CD8-positive, alpha-beta memory T cell (primary cell): ENCODE measurements around the gene MAEA. TPM values are rescaled to one million over a fixed set of nuclear protein-coding genes. Genes with fewer than 3 reads are reported as not detected.

Experiments used
- CTCF ChIA-PET: fragments of 350-600 bp; sonication (Branson Sonifier 250); formaldehyde crosslinking; loops from one replicate; lab custom pipeline; 2021; ENCODE audit warnings: antibody characterized with exemption; lab: Charles Lee
- POLR2A ChIA-PET: fragments of 350-600 bp; sonication (Branson Sonifier 250); formaldehyde crosslinking; loops from one replicate; lab custom pipeline; 2021; ENCODE audit warnings: antibody characterized with exemption; lab: Charles Lee
- DNase-seq, 5 donors: peaks; one replicate each; pipeline versions ENCODE4 v3.0.0 to v3.0.0-alpha.2; 2020 to 2022; ENCODE audit warnings: mixed read lengths in 1 of 5
- H3K27ac ChIP-seq: one replicate; pipeline ENCODE4 v1.7.0; 2013; ENCODE audit warnings: low read depth, mild to moderate bottlenecking, low read length, moderate library complexity
- H3K27me3 ChIP-seq: 2 replicates; pipeline ENCODE4 v1.7.0; 2013; ENCODE audit warnings: low read length, mild to moderate bottlenecking; ENCODE audit not compliant: insufficient read depth, poor library complexity, severe bottlenecking
- H3K36me3 ChIP-seq: 2 replicates; pipeline ENCODE4 v1.7.0; 2013; ENCODE audit warnings: mild to moderate bottlenecking, low read length, moderate library complexity; ENCODE audit not compliant: insufficient read depth
- H3K4me1 ChIP-seq: 2 replicates; pipeline ENCODE4 v1.7.0; 2013; ENCODE audit warnings: mild to moderate bottlenecking, low read length, moderate library complexity; ENCODE audit not compliant: insufficient read depth
- H3K4me3 ChIP-seq: 2 replicates; pipeline ENCODE4 v1.7.0; 2013; ENCODE audit warnings: mild to moderate bottlenecking, low read length
- H3K9me3 ChIP-seq: 2 replicates; pipeline ENCODE4 v1.7.0; 2013; ENCODE audit warnings: mild to moderate bottlenecking, low read length
- H3K27ac Mint-ChIP-seq, 8 donors: one replicate each; pipeline ENCODE4 v1.8.0; 2020 to 2021; ENCODE audit warnings: mixed read lengths in 8 of 8, mild to moderate bottlenecking in 6 of 8, inconsistent platforms in 3 of 8, moderate library complexity in 3 of 8
- H3K27me3 Mint-ChIP-seq, 2 donors: one replicate each; pipeline ENCODE4 v1.8.0; 2020 to 2021; ENCODE audit warnings: mixed read lengths in 2 of 2, mild to moderate bottlenecking in 1 of 2, moderate library complexity in 1 of 2
- H3K36me3 Mint-ChIP-seq, 3 donors: one replicate each; pipeline ENCODE4 v1.8.0; 2020 to 2021; ENCODE audit warnings: mixed read lengths in 3 of 3, inconsistent platforms in 1 of 3, mild to moderate bottlenecking in 1 of 3
- H3K4me1 Mint-ChIP-seq, 3 donors: one replicate each; pipeline ENCODE4 v1.8.0; 2020 to 2021; ENCODE audit warnings: mixed read lengths in 3 of 3, inconsistent platforms in 1 of 3, mild to moderate bottlenecking in 1 of 3
- H3K4me3 Mint-ChIP-seq, 7 donors: one replicate each; pipeline ENCODE4 v1.8.0; 2020 to 2021; ENCODE audit warnings: mixed read lengths in 7 of 7, mild to moderate bottlenecking in 6 of 7, moderate library complexity in 4 of 7, inconsistent platforms in 2 of 7
- H3K9me3 Mint-ChIP-seq, 5 donors: one replicate each; pipeline ENCODE4 v1.8.0; 2020 to 2022; ENCODE audit warnings: mixed read lengths in 5 of 5, mild to moderate bottlenecking in 3 of 5, moderate library complexity in 2 of 5, inconsistent platforms in 1 of 5
- polyA plus RNA-seq: library from polyadenylated mRNA; unstranded; fragments of 300-500 nt; fragmentation: Illumina TruSeq; gene quantifications from one replicate; pipeline ENCODE4 v1.2.3, GENCODE V29; 2021
- total RNA-seq, 2 experiments: library from RNA; stranded (reverse); gene quantifications; one replicate each; pipeline ENCODE4 v1.2.3, GENCODE V29; 2021

MAEA gene
- total and polyA plus RNA-seq, 3 experiments from 2014 or later, result 59.4 to 75.3 (median 63.8) TPM

GRCh38 chr4:1382776-1383727 lies 93.4 kb downstream of the MAEA start:
- H3K4me1 ChIP-seq, result no peaks in the 10 kb centered on the region
- Mint-ChIP-seq H3K4me1 (no peaks in the 10 kb centered on the region), H3K27ac (no peak overlapping the region), H3K27me3 (peaks cover 0 to 1% of the 10 kb centered on the region in 2 donors), H3K36me3 (peaks cover 4 to 36% (median 14%) of the 10 kb centered on the region in 3 donors), H3K9me3 (peaks cover 0 to 4% (median 0%) of the 10 kb centered on the region in 5 donors), H3K4me3 (no peak overlapping the region)
- no peaks in the 10 kb centered on the region for H3K9me3 ChIP-seq
- DNase-seq, result peak in 1 of 5 donors; percentile 38
- ChIA-PET CTCF (no interaction called here), POLR2A (no interaction called here)
- no peaks in the 10 kb centered on the region for H3K27me3 ChIP-seq
- peaks cover 5% of the 10 kb centered on the region for H3K36me3 ChIP-seq
- no peak overlapping the region for H3K4me3 ChIP-seq
- H3K27ac ChIP-seq, result no peak overlapping the region

DNA sequence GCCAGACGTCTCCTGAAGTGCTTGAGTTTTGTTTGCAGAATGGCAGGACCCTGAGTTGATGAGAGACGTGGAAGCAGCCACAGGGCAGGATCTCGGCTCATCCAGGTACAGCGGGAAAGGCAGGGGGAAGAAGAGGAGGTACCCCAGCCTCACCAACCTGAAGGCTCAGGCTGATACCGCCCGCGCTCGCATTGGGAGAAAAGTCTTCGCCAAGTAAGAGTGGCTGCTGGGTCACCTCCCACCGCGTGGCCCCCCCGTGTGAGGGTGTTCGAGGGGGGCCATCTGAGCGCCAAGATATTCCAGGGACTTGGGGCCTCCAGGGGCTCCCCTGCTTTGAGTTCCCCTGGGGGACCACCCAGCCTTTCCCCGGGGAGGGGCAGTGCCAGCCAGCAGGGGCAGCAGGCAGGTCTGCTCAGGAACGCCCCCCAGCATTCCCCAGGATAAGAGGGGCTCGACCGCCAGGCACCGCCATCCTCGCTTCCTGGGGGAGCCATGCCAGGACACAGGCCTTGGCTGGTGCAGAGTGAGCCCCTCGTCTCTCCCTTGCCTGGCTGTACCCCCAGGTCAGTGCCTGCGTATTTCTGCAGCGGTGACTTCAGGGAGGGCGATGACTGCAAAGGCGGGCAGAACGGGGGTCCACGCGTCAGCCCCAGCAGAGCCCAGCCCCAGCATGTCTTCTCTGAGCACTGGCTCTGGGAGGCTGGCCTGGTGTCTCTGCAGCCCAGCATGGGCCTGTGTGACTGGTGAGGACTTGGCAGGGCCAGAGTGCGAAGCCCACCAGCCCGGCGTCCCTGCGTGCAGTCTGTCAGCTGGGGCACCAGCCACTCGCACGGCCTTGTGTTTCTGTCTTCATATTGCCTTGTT lies 94.3 kb downstream of the MAEA start:
- Mint-ChIP-seq H3K4me1 (no peaks in the 10 kb centered on the region), H3K27ac (no peak overlapping the region), H3K4me3 (no peak overlapping the region), H3K9me3 (peaks cover 6 to 12% (median 8%) of the 10 kb centered on the region in 5 donors), H3K27me3 (peaks cover 0 to 1% of the 10 kb centered on the region in 2 donors), H3K36me3 (peaks cover 10 to 45% (median 22%) of the 10 kb centered on the region in 3 donors)
- Histone ChIP-seq H3K36me3 (peaks cover 5% of the 10 kb centered on the region), H3K27me3 (no peaks in the 10 kb centered on the region), H3K9me3 (no peaks in the 10 kb centered on the region), H3K27ac (no peak overlapping the region), H3K4me3 (no peak overlapping the region), H3K4me1 (no peaks in the 10 kb centered on the region)
- CTCF ChIA-PET, result no interaction called here
- POLR2A ChIA-PET, result no interaction called here
- peak in 1 of 5 donors; percentile 36 for DNase-seq

DNA sequence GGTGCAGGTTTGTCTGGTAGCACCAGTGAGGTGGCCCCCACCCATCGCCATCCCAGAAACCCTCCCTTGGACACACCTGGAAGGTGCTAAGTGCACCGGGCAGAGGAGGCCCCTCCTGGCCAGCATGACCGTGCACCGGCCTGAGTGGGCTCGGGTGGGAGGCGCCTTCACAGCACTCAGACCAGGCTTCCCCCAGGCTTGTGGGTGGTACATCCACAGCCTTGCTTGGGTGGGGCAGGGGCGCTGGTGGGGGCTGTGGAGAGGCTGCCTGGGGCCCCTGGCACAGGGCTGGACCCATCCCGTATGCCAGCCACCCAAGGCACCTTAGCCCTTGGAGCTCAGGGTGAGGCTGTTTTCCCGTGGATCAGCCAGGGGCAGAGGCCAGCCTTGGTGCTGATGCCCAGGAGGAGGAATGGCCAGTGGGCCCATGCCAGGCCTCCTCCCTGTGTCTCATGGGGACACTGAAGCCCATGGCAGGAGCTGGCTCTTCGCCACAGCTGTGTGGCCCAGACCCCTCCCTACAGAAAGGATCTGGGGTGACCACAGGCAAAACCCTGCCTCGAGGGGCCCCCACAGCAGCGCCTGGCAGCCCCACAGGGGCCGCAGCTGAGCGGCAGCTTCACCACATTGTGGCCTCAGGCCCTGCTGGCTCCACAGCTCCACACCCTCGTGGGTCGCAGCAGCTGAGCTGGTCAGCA lies 95.1 kb downstream of the MAEA start:
- Histone ChIP-seq H3K4me1 (no peaks in the 10 kb centered on the region), H3K36me3 (peaks cover 5% of the 10 kb centered on the region), H3K4me3 (no peak overlapping the region), H3K9me3 (no peaks in the 10 kb centered on the region), H3K27ac (no peak overlapping the region), H3K27me3 (no peaks in the 10 kb centered on the region)
- peaks cover 0 to 2% of the 10 kb centered on the region in 2 donors for H3K27me3 Mint-ChIP-seq
- H3K36me3 Mint-ChIP-seq, result peaks cover 12 to 50% (median 28%) of the 10 kb centered on the region in 3 donors
- no peaks in the 10 kb centered on the region for H3K4me1 Mint-ChIP-seq
- peak in 1 of 5 donors; percentile 39 for DNase-seq
- no peak overlapping the region for H3K27ac Mint-ChIP-seq
- H3K4me3 Mint-ChIP-seq, result no peak overlapping the region
- ChIA-PET POLR2A (no interaction called here), CTCF (no interaction called here)
- peaks cover 7 to 14% (median 13%) of the 10 kb centered on the region in 5 donors for H3K9me3 Mint-ChIP-seq

- Mint-ChIP-seq H3K27ac (no peak overlapping the region), H3K9me3 (peaks cover 10 to 18% (median 15%) of the 10 kb centered on the region in 5 donors), H3K4me3 (no peak overlapping the region), H3K27me3 (peaks cover 0 to 3% of the 10 kb centered on the region in 2 donors), H3K36me3 (peaks cover 12 to 52% (median 32%) of the 10 kb centered on the region in 3 donors), H3K4me1 (no peaks in the 10 kb centered on the region)
- Histone ChIP-seq H3K4me1 (no peaks in the 10 kb centered on the region), H3K9me3 (no peaks in the 10 kb centered on the region), H3K36me3 (peaks cover 5% of the 10 kb centered on the region), H3K27me3 (no peaks in the 10 kb centered on the region), H3K27ac (no peak overlapping the region), H3K4me3 (no peak overlapping the region)
- ChIA-PET CTCF (no interaction called here), POLR2A (no interaction called here)
- peak in 1 of 5 donors; percentile 40 for DNase-seq
These were observed 96.0 kb downstream of the MAEA start for GRCh38 chr4:1385373-1386340.

Other genes with a start within 250 kb of the MAEA start
- 1 to 10 TPM; 1.2 TPM for gene RNF212, start 176.3 kb upstream of the MAEA start, total RNA-seq
- 2.0 TPM for gene RNF212, start 176.3 kb upstream of the MAEA start, polyA plus RNA-seq
- 1 to 10 TPM; 2.7 to 3.1 TPM for gene SPON2, start 117.3 kb upstream of the MAEA start, total RNA-seq
- gene SPON2, start 117.3 kb upstream of the MAEA start, polyA plus RNA-seq, result 43.9 TPM
- gene CTBP1, start 40.8 kb upstream of the MAEA start, total RNA-seq, result 100 to 1,000 TPM; 139 to 149 TPM
- gene CTBP1, start 40.8 kb upstream of the MAEA start, polyA plus RNA-seq, result 88.1 TPM
- gene UVSSA, start 57.3 kb downstream of the MAEA start, total RNA-seq, result 10 to 100 TPM; 16.8 to 19.0 TPM
- gene UVSSA, start 57.3 kb downstream of the MAEA start, polyA plus RNA-seq, result 6.9 TPM
- not detected for gene NKX1-1, start 116.6 kb downstream of the MAEA start, total RNA-seq
- not detected for gene NKX1-1, start 116.6 kb downstream of the MAEA start, polyA plus RNA-seq